Measurements from ENCODE around the gene SPOP. TPM values are rescaled to one million over a fixed set of nuclear protein-coding genes. Genes with fewer than 3 reads are reported as not detected.

The SPOP gene
- total RNA-seq, 4 donors from 2014 or later: 44.3 to 147 (median 99.0) TPM

DNA sequence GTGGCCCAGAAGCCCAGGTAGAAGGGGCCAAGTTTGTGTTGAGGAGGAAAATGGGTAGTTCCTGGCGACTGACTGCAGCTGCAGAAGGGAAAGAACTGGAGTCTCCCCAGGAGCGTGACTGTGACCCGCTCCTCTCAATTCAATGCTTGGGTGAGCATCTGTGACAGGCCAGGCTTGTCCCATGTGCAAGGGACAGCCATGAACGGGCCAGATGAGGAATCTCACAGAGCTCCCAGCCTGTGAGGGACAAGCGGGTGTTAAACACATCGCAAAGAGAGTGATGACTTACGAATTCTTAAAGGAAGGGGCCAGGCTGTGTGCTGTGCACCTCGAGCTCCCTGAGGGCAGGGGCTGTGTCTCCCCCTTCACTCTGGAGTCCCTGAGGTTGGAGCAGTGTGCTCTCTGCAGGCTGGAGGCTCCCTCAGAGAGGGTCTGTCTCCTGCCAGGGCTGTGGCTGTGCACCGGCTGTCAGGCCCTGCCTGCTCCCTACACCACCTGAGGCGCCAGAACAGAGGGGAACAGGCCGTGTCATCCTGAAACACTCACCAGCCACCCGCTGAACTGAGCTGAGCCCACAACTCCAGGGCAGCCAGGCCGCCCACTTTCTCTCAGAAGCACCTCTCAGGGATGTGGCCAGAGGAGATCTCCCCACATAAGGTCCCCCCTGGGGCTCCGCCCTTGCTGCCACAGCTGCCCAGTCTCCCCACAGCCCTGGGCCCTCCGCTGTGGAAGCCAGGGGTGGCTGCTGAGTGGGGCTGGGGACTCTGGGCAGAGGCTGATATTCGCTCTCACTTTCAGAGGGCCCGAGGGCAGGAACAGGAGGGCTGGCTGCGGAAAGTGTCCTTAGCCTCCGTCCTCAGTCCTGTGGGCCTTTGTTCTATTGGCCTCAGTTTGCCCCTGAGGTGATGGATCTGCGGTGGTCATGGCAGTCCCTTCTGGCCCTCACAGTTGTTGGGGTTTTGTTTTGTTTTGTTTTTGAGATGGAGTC is 127.9 kb downstream of the SPOP start:
- Histone ChIP-seq H3K4me1 (no peaks in the 10 kb centered on the region), H3K9me3 (no peaks in the 10 kb centered on the region), H3K27ac (no peak overlapping the region), H3K27me3 (no peaks in the 10 kb centered on the region), H3K4me3 (no peak overlapping the region), H3K36me3 (no peaks in the 10 kb centered on the region)
- TF ChIP-seq POLR2A (IDR thresholded peaks at IDR 0.05): no peak
- TF ChIP-seq, protein P1, sequence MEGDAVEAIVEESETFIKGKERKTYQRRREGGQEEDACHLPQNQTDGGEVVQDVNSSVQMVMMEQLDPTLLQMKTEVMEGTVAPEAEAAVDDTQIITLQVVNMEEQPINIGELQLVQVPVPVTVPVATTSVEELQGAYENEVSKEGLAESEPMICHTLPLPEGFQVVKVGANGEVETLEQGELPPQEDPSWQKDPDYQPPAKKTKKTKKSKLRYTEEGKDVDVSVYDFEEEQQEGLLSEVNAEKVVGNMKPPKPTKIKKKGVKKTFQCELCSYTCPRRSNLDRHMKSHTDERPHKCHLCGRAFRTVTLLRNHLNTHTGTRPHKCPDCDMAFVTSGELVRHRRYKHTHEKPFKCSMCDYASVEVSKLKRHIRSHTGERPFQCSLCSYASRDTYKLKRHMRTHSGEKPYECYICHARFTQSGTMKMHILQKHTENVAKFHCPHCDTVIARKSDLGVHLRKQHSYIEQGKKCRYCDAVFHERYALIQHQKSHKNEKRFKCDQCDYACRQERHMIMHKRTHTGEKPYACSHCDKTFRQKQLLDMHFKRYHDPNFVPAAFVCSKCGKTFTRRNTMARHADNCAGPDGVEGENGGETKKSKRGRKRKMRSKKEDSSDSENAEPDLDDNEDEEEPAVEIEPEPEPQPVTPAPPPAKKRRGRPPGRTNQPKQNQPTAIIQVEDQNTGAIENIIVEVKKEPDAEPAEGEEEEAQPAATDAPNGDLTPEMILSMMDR (IDR thresholded peaks at IDR 0.05): no peak
- intact Hi-C loops (cut with DNase I; ENCODE audit: low total_unique reads): no loop called here
- no peak for DNase-seq

DNA sequence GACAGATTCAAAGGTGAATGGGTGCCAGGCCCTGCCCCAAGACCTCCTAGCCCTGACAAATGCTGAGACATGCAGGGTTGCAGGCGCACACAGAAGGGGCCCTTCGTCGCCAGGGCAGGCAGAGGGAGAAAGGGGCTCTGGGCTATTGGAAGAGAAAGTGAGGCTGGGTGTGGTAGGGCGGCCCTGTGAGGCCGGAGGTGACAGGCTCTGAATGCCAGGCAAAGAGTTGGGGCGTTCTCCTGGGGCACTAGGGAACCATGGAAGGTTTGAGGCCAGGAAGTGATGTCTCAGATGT is 128.6 kb downstream of the SPOP start:
- DNase-seq: no peak
- intact Hi-C loops (cut with DNase I; ENCODE audit: low total_unique reads): no loop called here
- no peak for TF ChIP-seq POLR2A (IDR thresholded peaks at IDR 0.05)
- TF ChIP-seq, protein P1 (IDR thresholded peaks at IDR 0.05): no peak

More for the DNA sequence above, 128.6 kb downstream of the SPOP start:
- H3K4me3 ChIP-seq: no peak overlapping the region
- H3K27me3 ChIP-seq: no peaks in the 10 kb centered on the region
- no peaks in the 10 kb centered on the region for H3K36me3 ChIP-seq
- no peaks in the 10 kb centered on the region for H3K9me3 ChIP-seq
- H3K27ac ChIP-seq: no peak overlapping the region
- no peaks in the 10 kb centered on the region for H3K4me1 ChIP-seq

Other genes starting within 250 kb of the SPOP start
- gene NGFR, start 182.8 kb downstream of the SPOP start, total RNA-seq: 10 to 100 TPM in 2 of 4 donors, 1 to 10 TPM in 2; 1.8 to 47.9 (median 9.9) TPM
- 10 to 100 TPM in 2 of 4 donors, 1 to 10 TPM in 2; 5.8 to 24.3 (median 9.0) TPM for gene NXPH3, start 102.2 kb downstream of the SPOP start, total RNA-seq
- 10 to 100 TPM; 23.6 to 49.1 (median 36.3) TPM for gene SLC35B1, start 29.9 kb upstream of the SPOP start, total RNA-seq
- 10 to 100 TPM in 3 of 4 donors, 1 to 10 TPM in 1; 2.6 to 40.2 (median 19.5) TPM for gene FAM117A, start 86.0 kb upstream of the SPOP start, total RNA-seq
- gene KAT7, start 110.6 kb upstream of the SPOP start, total RNA-seq: 100 to 1,000 TPM in 1 of 4 donors, 10 to 100 TPM in 3; 16.8 to 117 (median 40.8) TPM
- 1 to 10 TPM in 1 of 4 donors, not detected in 3; 1.3 TPM for gene TAC4, start 170.0 kb upstream of the SPOP start, total RNA-seq